Stimulated activated naive CD4-positive, alpha-beta T cell (primary cell): ENCODE results near the gene FBXL19.

Experiments
- DNase-seq, 6 experiments: peaks; one replicate each; lab custom pipeline; 2025; lab: John Stamatoyannopoulos, UW

Gene FBXL19

GRCh38 chr16:30966033-30966619, 42.8 kb downstream of the FBXL19 start:
- DNase-seq: no peak

GRCh38 chr16:30967795-30968194, 44.4 kb downstream of the FBXL19 start:
- no peak for DNase-seq

- no peak for DNase-seq
These were observed 46.0 kb downstream of the FBXL19 start for GRCh38 chr16:30969246-30969842.

- DNase-seq: no peak
These were observed 47.9 kb downstream of the FBXL19 start for GRCh38 chr16:30971298-30971697.

- no peak for DNase-seq
These were observed 49.5 kb downstream of the FBXL19 start for GRCh38 chr16:30972872-30973271.

GRCh38 chr16:30974348-30974747, 51.0 kb downstream of the FBXL19 start:
- no peak for DNase-seq

GRCh38 chr16:30976486-30976885, 53.1 kb downstream of the FBXL19 start:
- no peak for DNase-seq

- DNase-seq: peak in 1 of 6 experiments; percentile 3
These were observed 54.1 kb downstream of the FBXL19 start for GRCh38 chr16:30977502-30977901.

- DNase-seq: no peak
These were observed 56.0 kb downstream of the FBXL19 start for GRCh38 chr16:30979170-30980022.

- no peak for DNase-seq
These were observed 56.6 kb downstream of the FBXL19 start for GRCh38 chr16:30980023-30980371.

GRCh38 chr16:30980434-30980833, 57.1 kb downstream of the FBXL19 start:
- no peak for DNase-seq

- DNase-seq: no peak
These were observed 57.6 kb downstream of the FBXL19 start for GRCh38 chr16:30980959-30981358.

- no peak for DNase-seq
These were observed 59.3 kb downstream of the FBXL19 start for GRCh38 chr16:30982548-30983288.

- DNase-seq: no peak
These were observed 60.0 kb downstream of the FBXL19 start for GRCh38 chr16:30983289-30983889.

GRCh38 chr16:30983898-30984610, 60.7 kb downstream of the FBXL19 start:
- no peak for DNase-seq

GRCh38 chr16:30984669-30985400, 61.5 kb downstream of the FBXL19 start, which contains the start of gene HSD3B7:
HSD3B7 (plus strand) TSS chr16:30985207; CDS start chr16:30985659, 452 bp downstream.
- DNase-seq: peak; percentile 28 to 79 (median 70)

- no peak for DNase-seq
These were observed 62.2 kb downstream of the FBXL19 start for GRCh38 chr16:30985401-30986128.

GRCh38 chr16:30986129-30986991, 63.0 kb downstream of the FBXL19 start:
- no peak for DNase-seq
